Measurements from ENCODE around the gene ST3GAL4. TPM values are rescaled to one million over a fixed set of nuclear protein-coding genes. Genes with fewer than 3 reads are reported as not detected.
"Not testable (repeated sequence)": the region's sequence is repeated elsewhere in the genome, so short reads cannot be mapped to it uniquely, and the experiment has no call there.

The ST3GAL4 gene
- total RNA-seq, 1 experiment from 2014 or later: 13.6 TPM

- H3K27ac Mint-ChIP-seq: peak overlapping the region; percentile 30 to 82 (median 48); a peak in 5 of 7 replicates
Observed at GRCh38 chr11:126385991-126386728, 30.7 kb downstream of the ST3GAL4 start.

GRCh38 chr11:126386729-126387071 is 31.2 kb downstream of the ST3GAL4 start:
- Mint-ChIP-seq H3K4me1 (peaks cover 15 to 20% of the 10 kb centered on the region in 2 experiments), H3K27ac (peak overlapping the region in 1 of 3 experiments; percentile 70; a peak in 3 of 7 replicates)
- H3K79me2 ChIP-seq (ENCODE audit: insufficient read depth, low read length); H3K27me3 Mint-ChIP-seq (ENCODE audit: low read depth); H3K9me3 ChIP-seq (ENCODE audit: control insufficient read depth, low read depth, low read length); H3K18ac ChIP-seq (ENCODE audit: insufficient read length, low read depth, low read length); H2BK5ac ChIP-seq (ENCODE audit: insufficient read length, low read length); H3T11ph ChIP-seq (ENCODE audit: low read length); H4K5ac ChIP-seq (ENCODE audit: insufficient read length, low read depth, low read length); H3K79me1 ChIP-seq (ENCODE audit: insufficient read depth, low read depth, low read length, poor library complexity, severe bottlenecking); H2AFZ ChIP-seq (ENCODE audit: low read length); H2BK20ac ChIP-seq (ENCODE audit: low read depth, low read length, poor library complexity, severe bottlenecking); H3K4me3 Mint-ChIP-seq; H3K4ac ChIP-seq (ENCODE audit: low read depth, low read length); H2AK5ac ChIP-seq (ENCODE audit: insufficient read length, low read length); H3K27me3 ChIP-seq (ENCODE audit: insufficient read depth, low read length); H3K4me1 ChIP-seq (ENCODE audit: insufficient read depth, low read length); H2BK15ac ChIP-seq (ENCODE audit: low read depth, low read length); H2BK120ac ChIP-seq (ENCODE audit: low read depth, low read length, poor library complexity, severe bottlenecking); H3K14ac ChIP-seq (ENCODE audit: insufficient read depth, low read length); DNase-seq; H3K4me2 ChIP-seq (ENCODE audit: insufficient read depth, insufficient read length, low read length); H3K23ac ChIP-seq (ENCODE audit: insufficient read length, low read depth, low read length); H3K36me3 Mint-ChIP-seq (ENCODE audit: insufficient read depth in 1 of 3, low read depth in 3 of 3); H4K20me1 ChIP-seq (ENCODE audit: control insufficient read depth, insufficient read depth, insufficient read length); H4K91ac ChIP-seq (ENCODE audit: insufficient read length, low read depth, low read length); H3K27ac ChIP-seq (ENCODE audit: insufficient read length, low read depth, low read length); H3K23me2 ChIP-seq (ENCODE audit: insufficient read length, low read depth, low read length, poor library complexity, severe bottlenecking); H2BK12ac ChIP-seq (ENCODE audit: insufficient read length, low read depth, low read length); H4K8ac ChIP-seq (replicated peaks; ENCODE audit: insufficient read length, low read depth, low read length); H3K9ac ChIP-seq (ENCODE audit: extremely low read depth, insufficient read length, low read length); H3K9me3 Mint-ChIP-seq; H3K56ac ChIP-seq (ENCODE audit: insufficient read length, low read depth, low read length): not testable (repeated sequence)
- no CpG with 5 or more reads among the region's 5 CpGs for WGBS (ENCODE audit: extremely low coverage, insufficient read length, low lambda C conversion rate)

More at GRCh38 chr11:126385991-126386728, 30.7 kb downstream of the ST3GAL4 start:
- Histone ChIP-seq H3K79me1 (ENCODE audit: insufficient read depth, low read depth, low read length, poor library complexity, severe bottlenecking) (no peaks in the 10 kb centered on the region), H3T11ph (ENCODE audit: low read length) (no peak overlapping the region), H2BK120ac (ENCODE audit: low read depth, low read length, poor library complexity, severe bottlenecking) (no peak overlapping the region), H3K14ac (ENCODE audit: insufficient read depth, low read length) (no peak overlapping the region), H2AFZ (ENCODE audit: low read length) (no peak overlapping the region), H3K4me1 (ENCODE audit: insufficient read depth, low read length) (peaks cover 2% of the 10 kb centered on the region; the same call in 1 of the 2 replicates), H2BK5ac (ENCODE audit: insufficient read length, low read length) (no peak overlapping the region), H3K79me2 (ENCODE audit: insufficient read depth, low read length) (no peaks in the 10 kb centered on the region; the same call in 1 of the 2 replicates), H4K91ac (ENCODE audit: insufficient read length, low read depth, low read length) (no peak overlapping the region), H3K23me2 (ENCODE audit: insufficient read length, low read depth, low read length, poor library complexity, severe bottlenecking) (no peaks in the 10 kb centered on the region), H3K18ac (ENCODE audit: insufficient read length, low read depth, low read length) (no peak overlapping the region), H3K27me3 (ENCODE audit: insufficient read depth, low read length) (no peaks in the 10 kb centered on the region), H4K8ac (replicated peaks; ENCODE audit: insufficient read length, low read depth, low read length) (no peak overlapping the region), H3K23ac (ENCODE audit: insufficient read length, low read depth, low read length) (no peak overlapping the region), H3K4me2 (ENCODE audit: insufficient read depth, insufficient read length, low read length) (no peak overlapping the region), H2BK20ac (ENCODE audit: low read depth, low read length, poor library complexity, severe bottlenecking) (no peak overlapping the region), H3K9ac (ENCODE audit: extremely low read depth, insufficient read length, low read length) (no peak overlapping the region), H2BK15ac (ENCODE audit: low read depth, low read length) (no peak overlapping the region), H4K5ac (ENCODE audit: insufficient read length, low read depth, low read length) (no peak overlapping the region), H3K56ac (ENCODE audit: insufficient read length, low read depth, low read length) (no peak overlapping the region), H4K20me1 (ENCODE audit: control insufficient read depth, insufficient read depth, insufficient read length) (no peaks in the 10 kb centered on the region), H2BK12ac (ENCODE audit: insufficient read length, low read depth, low read length) (no peak overlapping the region), H3K4ac (ENCODE audit: low read depth, low read length) (no peak overlapping the region), H3K27ac (ENCODE audit: insufficient read length, low read depth, low read length) (no peak overlapping the region), H3K9me3 (ENCODE audit: control insufficient read depth, low read depth, low read length) (no peaks in the 10 kb centered on the region), H2AK5ac (ENCODE audit: insufficient read length, low read length) (no peak overlapping the region)
- Mint-ChIP-seq H3K9me3 (no peaks in the 10 kb centered on the region), H3K4me3 (no peak overlapping the region), H3K27me3 (ENCODE audit: low read depth) (no peaks in the 10 kb centered on the region), H3K4me1 (peaks cover 10 to 15% of the 10 kb centered on the region in 2 experiments), H3K36me3 (ENCODE audit: insufficient read depth in 1 of 3, low read depth in 3 of 3) (no peaks in the 10 kb centered on the region)
- no peak for TF ChIP-seq CTCF (conservative IDR thresholded peaks at IDR 0.05)
- WGBS (ENCODE audit: extremely low coverage, insufficient read length, low lambda C conversion rate): no CpG with 5 or more reads among the region's 8 CpGs
- DNase-seq: no peak

Measured in H9 (cell line).